Cardiac muscle cell (in vitro differentiated cells and primary cell): ENCODE results near the gene MYDGF. TPM values are rescaled to one million over a fixed set of nuclear protein-coding genes. Genes with fewer than 3 reads are reported as not detected.
A peak's percentile ranks its signal among the peaks of the same experiment; 100 is the strongest.

Experiments
- DNase-seq, 2 donors: peaks; one replicate each; pipeline versions ENCODE4 v3.0.0 to v3.0.0-alpha.2; 2010 to 2017; ENCODE audit warnings: low read depth in 1 of 2, low spot score in 1 of 2
- H3K27ac ChIP-seq: fragments of 200-600 bp; sonication (generic); 2 replicates; pipeline ENCODE4 v1.5.1; 2016
- H3K27me3 ChIP-seq: fragments of 200-600 bp; sonication (generic); 2 replicates; pipeline ENCODE4 v1.6.0; 2016; ENCODE audit warnings: control low read depth
- H3K36me3 ChIP-seq: fragments of 200-600 bp; sonication (generic); 2 replicates; pipeline ENCODE4 v1.5.1; 2016; ENCODE audit warnings: control low read depth
- H3K4me1 ChIP-seq: fragments of 200-600 bp; sonication (generic); 2 replicates; pipeline ENCODE4 v1.8.1; 2017; ENCODE audit warnings: low read depth, mild to moderate bottlenecking, mixed run types
- H3K4me3 ChIP-seq: fragments of 200-600 bp; sonication (generic); 2 replicates; pipeline ENCODE4 v1.5.1; 2016; ENCODE audit warnings: mild to moderate bottlenecking
- H3K9me3 ChIP-seq: fragments of 200-600 bp; sonication (generic); 2 replicates; pipeline ENCODE4 v1.5.1; 2017; ENCODE audit warnings: low read depth, mild to moderate bottlenecking, control low read depth
- CTCF ChIP-seq: IDR thresholded peaks from 2 replicates; pipeline ENCODE4 v1.5.1; 2012; ENCODE audit warnings: low read depth, mild to moderate bottlenecking, low read length
- polyA plus RNA-seq: library from polyadenylated mRNA; unstranded; fragments of >200 nt; fragmentation: Nextera tagmentation; extraction: Ambion mirVana; gene quantifications from 2 replicates; pipeline ENCODE4 v1.2.1, GENCODE V29; 2016
- total RNA-seq: library from RNA; depleted of rRNA; stranded (reverse); fragments of >200 nt; gene quantifications from 2 replicates; pipeline ENCODE4 v1.2.3, GENCODE V29; 2016

Gene MYDGF
- total and polyA plus RNA-seq, 2 experiments from 2014 or later = 47.9 to 206 TPM

GRCh38 chr19:4710281-4710600 is 40.1 kb upstream of the MYDGF start:
- no peak for TF ChIP-seq CTCF
- DNase-seq = no peak
- H3K27me3 ChIP-seq = no peaks in the 10 kb centered on the region
- H3K4me3 ChIP-seq = no peak overlapping the region
- no peaks in the 10 kb centered on the region for H3K4me1 ChIP-seq
- no peaks in the 10 kb centered on the region for H3K9me3 ChIP-seq
- peaks cover 17% of the 10 kb centered on the region for H3K36me3 ChIP-seq
- H3K27ac ChIP-seq = no peak overlapping the region

GRCh38 chr19:4709440-4710280 is 39.5 kb upstream of the MYDGF start:
- peaks cover 17% of the 10 kb centered on the region for H3K36me3 ChIP-seq
- H3K27me3 ChIP-seq = no peaks in the 10 kb centered on the region
- H3K4me1 ChIP-seq = no peaks in the 10 kb centered on the region
- no peak for TF ChIP-seq CTCF
- H3K27ac ChIP-seq = no peak overlapping the region
- no peaks in the 10 kb centered on the region for H3K9me3 ChIP-seq
- no peak for DNase-seq
- no peak overlapping the region for H3K4me3 ChIP-seq

GRCh38 chr19:4707956-4708650 is 38.0 kb upstream of the MYDGF start:
- no peak for TF ChIP-seq CTCF
- Histone ChIP-seq H3K36me3 (peaks cover 14% of the 10 kb centered on the region), H3K27ac (no peak overlapping the region), H3K27me3 (no peaks in the 10 kb centered on the region), H3K4me3 (no peak overlapping the region), H3K9me3 (no peaks in the 10 kb centered on the region), H3K4me1 (no peaks in the 10 kb centered on the region)
- peak in 1 of 2 donors; percentile 59 for DNase-seq

GRCh38 chr19:4707322-4707721 is 37.2 kb upstream of the MYDGF start:
- H3K4me3 ChIP-seq = no peak overlapping the region
- peaks cover 9% of the 10 kb centered on the region for H3K36me3 ChIP-seq
- no peak overlapping the region for H3K27ac ChIP-seq
- H3K4me1 ChIP-seq = no peaks in the 10 kb centered on the region
- H3K9me3 ChIP-seq = no peaks in the 10 kb centered on the region
- no peak for DNase-seq
- TF ChIP-seq CTCF = no peak
- no peaks in the 10 kb centered on the region for H3K27me3 ChIP-seq

- TF ChIP-seq CTCF = no peak
- H3K27me3 ChIP-seq = no peaks in the 10 kb centered on the region
- H3K4me1 ChIP-seq = no peaks in the 10 kb centered on the region
- H3K4me3 ChIP-seq = no peak overlapping the region
- no peak overlapping the region for H3K27ac ChIP-seq
- peaks cover 19% of the 10 kb centered on the region for H3K36me3 ChIP-seq
- DNase-seq = no peak
- H3K9me3 ChIP-seq = no peaks in the 10 kb centered on the region
Measured at GRCh38 chr19:4705413-4706131, 35.4 kb upstream of the MYDGF start.
